AG09309 (cell line): Measurements from ENCODE around the gene PTH1R.

Source experiments
- DNase-seq: peaks from one replicate; pipeline ENCODE4 v3.0.0-alpha.2; 2010; ENCODE audit warnings: low read depth
- H3K4me3 ChIP-seq: 2 replicates; pipeline ENCODE4 v1.5.1; 2011; ENCODE audit warnings: mild to moderate bottlenecking, low read depth, low read length, moderate library complexity; ENCODE audit not compliant: control insufficient read depth
- TF ChIP-seq, protein P1 (sequence below): IDR thresholded peaks from 2 replicates; pipeline ENCODE4 v1.5.1; 2011; ENCODE audit warnings: mild to moderate bottlenecking, low read depth, low read length, inconsistent platforms; ENCODE audit not compliant: insufficient read depth, control insufficient read depth; ENCODE audit errors: missing control alignments

Gene PTH1R

GRCh38 chr3:46864061-46864881 is 13.2 kb upstream of the PTH1R start:
- DNase-seq: no peak
- TF ChIP-seq, protein P1, sequence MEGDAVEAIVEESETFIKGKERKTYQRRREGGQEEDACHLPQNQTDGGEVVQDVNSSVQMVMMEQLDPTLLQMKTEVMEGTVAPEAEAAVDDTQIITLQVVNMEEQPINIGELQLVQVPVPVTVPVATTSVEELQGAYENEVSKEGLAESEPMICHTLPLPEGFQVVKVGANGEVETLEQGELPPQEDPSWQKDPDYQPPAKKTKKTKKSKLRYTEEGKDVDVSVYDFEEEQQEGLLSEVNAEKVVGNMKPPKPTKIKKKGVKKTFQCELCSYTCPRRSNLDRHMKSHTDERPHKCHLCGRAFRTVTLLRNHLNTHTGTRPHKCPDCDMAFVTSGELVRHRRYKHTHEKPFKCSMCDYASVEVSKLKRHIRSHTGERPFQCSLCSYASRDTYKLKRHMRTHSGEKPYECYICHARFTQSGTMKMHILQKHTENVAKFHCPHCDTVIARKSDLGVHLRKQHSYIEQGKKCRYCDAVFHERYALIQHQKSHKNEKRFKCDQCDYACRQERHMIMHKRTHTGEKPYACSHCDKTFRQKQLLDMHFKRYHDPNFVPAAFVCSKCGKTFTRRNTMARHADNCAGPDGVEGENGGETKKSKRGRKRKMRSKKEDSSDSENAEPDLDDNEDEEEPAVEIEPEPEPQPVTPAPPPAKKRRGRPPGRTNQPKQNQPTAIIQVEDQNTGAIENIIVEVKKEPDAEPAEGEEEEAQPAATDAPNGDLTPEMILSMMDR: no peak
- H3K4me3 ChIP-seq: no peak overlapping the region

GRCh38 chr3:46865031-46865507 is 12.5 kb upstream of the PTH1R start:
- TF ChIP-seq, protein P1: no peak
- DNase-seq: no peak
- no peak overlapping the region for H3K4me3 ChIP-seq

DNA sequence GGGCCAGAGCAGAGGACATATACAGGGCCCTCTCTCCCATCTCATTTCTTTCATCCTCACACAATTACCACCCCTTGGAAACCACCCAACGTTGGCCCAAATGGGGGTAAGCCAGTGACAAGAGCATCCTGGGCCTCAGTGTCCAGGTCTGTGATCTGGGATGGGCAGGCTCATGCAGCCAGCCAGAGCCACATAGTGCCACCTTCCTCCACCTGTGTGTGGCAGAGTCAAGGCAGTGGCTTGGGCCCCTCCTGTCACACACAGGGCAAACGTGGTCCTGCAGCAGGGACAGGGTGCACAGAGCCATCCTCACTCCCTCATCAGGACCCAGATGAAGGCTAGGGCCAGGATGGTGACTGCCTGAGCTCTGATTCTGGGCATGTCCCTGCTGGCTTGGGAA is 12.0 kb upstream of the PTH1R start:
- no peak for DNase-seq
- no peak overlapping the region for H3K4me3 ChIP-seq
- TF ChIP-seq, protein P1: no peak

DNA sequence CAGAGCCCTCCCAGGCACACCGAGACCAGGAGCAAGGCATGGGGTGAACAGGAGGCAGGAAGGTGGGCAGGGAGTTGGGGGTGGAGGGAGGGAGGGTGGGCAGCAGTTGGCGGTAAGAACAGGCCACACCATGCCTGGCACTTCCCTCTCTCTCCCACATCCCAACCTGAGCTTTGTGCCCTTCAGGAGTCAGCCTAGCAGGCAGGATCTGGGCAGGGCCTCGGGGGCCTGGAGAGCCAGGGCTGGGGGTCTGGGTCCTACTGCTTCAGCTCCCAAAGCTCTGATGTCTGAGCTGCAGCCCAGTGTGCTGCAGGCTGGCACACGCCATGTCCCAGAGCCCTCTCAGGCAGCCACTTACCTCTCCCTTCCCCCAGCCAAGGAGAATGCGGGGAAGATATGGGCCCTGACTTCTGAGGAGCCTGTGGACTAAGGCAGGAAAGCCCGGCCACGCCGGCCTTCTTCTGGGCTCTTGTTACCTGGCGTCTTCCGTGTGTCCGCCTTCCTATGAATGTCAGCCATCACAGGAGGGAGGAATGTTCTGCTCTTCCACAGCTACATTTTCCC is 11.4 kb upstream of the PTH1R start:
- H3K4me3 ChIP-seq: no peak overlapping the region
- TF ChIP-seq, protein P1: no peak
- DNase-seq: no peak

- DNase-seq: no peak
- no peak overlapping the region for H3K4me3 ChIP-seq
- TF ChIP-seq, protein P1: peak; percentile 90
These were observed 10.6 kb upstream of the PTH1R start for GRCh38 chr3:46866720-46867549.

- no peak for DNase-seq
- H3K4me3 ChIP-seq: no peak overlapping the region
- TF ChIP-seq, protein P1: no peak
These were observed 10.0 kb upstream of the PTH1R start for GRCh38 chr3:46867550-46867898.
